Neural cell (in vitro differentiated cells): ENCODE measurements around the gene EIF4G3.

Experiments used
- CTCF ChIP-seq: fragments of 450-650 bp; IDR thresholded peaks from 2 replicates; pipeline ENCODE4 v1.5.1; 2014; ENCODE audit warnings: antibody characterized with exemption, mild to moderate bottlenecking, moderate library complexity; ENCODE audit not compliant: poor library complexity, severe bottlenecking
- MXI1 ChIP-seq: fragments of 450-650 bp; conservative IDR thresholded peaks from 2 replicates; pipeline ENCODE4 v1.6.1; 2014; ENCODE audit warnings: antibody characterized with exemption, mild to moderate bottlenecking; ENCODE audit not compliant: poor library complexity, severe bottlenecking
- RAD21 ChIP-seq: fragments of 450-650 bp; conservative IDR thresholded peaks from 2 replicates; pipeline ENCODE4 v1.6.1; 2014; ENCODE audit warnings: antibody characterized with exemption, mild to moderate bottlenecking, moderate library complexity

- TF ChIP-seq MXI1 (no peak), CTCF (no peak), RAD21 (no peak)
Observed at GRCh38 chr1:20834780-20835179, 341.9 kb downstream of the EIF4G3 start.
